ENCODE measurements around the gene PPP2R2D. TPM values are rescaled to one million over a fixed set of nuclear protein-coding genes. Genes with fewer than 3 reads are reported as not detected.

PPP2R2D gene
- total and polyA plus RNA-seq, 3 experiments from 2014 or later = 23.5 to 34.0 (median 24.5) TPM

GRCh38 chr10:132007681-132008080 is 106.9 kb downstream of the PPP2R2D start:
- H3K4me3 Mint-ChIP-seq = no peak overlapping the region
- POLR2A ChIA-PET = no interaction called here

More at GRCh38 chr10:132007681-132008080, 106.9 kb downstream of the PPP2R2D start:
- Histone ChIP-seq H3K4me1 (ENCODE audit: insufficient read depth, low read length) (no peaks in the 10 kb centered on the region), H3K27ac (ENCODE audit: low read depth, low read length) (no peak overlapping the region), H3K27me3 (ENCODE audit: insufficient read depth, low read length, poor library complexity, severe bottlenecking) (no peaks in the 10 kb centered on the region), H3K36me3 (ENCODE audit: insufficient read depth, low read length) (no peaks in the 10 kb centered on the region), H3K4me3 (ENCODE audit: low read length) (no peak overlapping the region), H3K9me3 (ENCODE audit: low read length) (no peaks in the 10 kb centered on the region)
- Mint-ChIP-seq H3K4me1 (no peaks in the 10 kb centered on the region), H3K27ac (no peak overlapping the region), H3K27me3 (peaks cover 15 to 37% of the 10 kb centered on the region in 2 donors), H3K36me3 (peaks cover 0 to 6% (median 0%) of the 10 kb centered on the region in 3 donors), H3K9me3 (no peaks in the 10 kb centered on the region)
- CTCF ChIA-PET = no interaction called here
- no peak for DNase-seq

Other genes starting within 250 kb of the PPP2R2D start
- 10 to 100 TPM; 39.8 to 40.7 TPM for gene BNIP3, start 80.9 kb downstream of the PPP2R2D start, total RNA-seq
- gene BNIP3, start 80.9 kb downstream of the PPP2R2D start, polyA plus RNA-seq = 26.3 TPM
- under 1 TPM; 0.09 to 0.13 TPM for gene JAKMIP3, start 164.9 kb downstream of the PPP2R2D start, total RNA-seq
- not detected for gene JAKMIP3, start 164.9 kb downstream of the PPP2R2D start, polyA plus RNA-seq

All from CD8-positive, alpha-beta memory T cell (primary cell).